ENCODE results near the gene ANKRD63. TPM values are rescaled to one million over a fixed set of nuclear protein-coding genes. Genes with fewer than 3 reads are reported as not detected.

Gene ANKRD63
- total RNA-seq, 1 experiment from 2014 or later = 0.72 TPM

DNA sequence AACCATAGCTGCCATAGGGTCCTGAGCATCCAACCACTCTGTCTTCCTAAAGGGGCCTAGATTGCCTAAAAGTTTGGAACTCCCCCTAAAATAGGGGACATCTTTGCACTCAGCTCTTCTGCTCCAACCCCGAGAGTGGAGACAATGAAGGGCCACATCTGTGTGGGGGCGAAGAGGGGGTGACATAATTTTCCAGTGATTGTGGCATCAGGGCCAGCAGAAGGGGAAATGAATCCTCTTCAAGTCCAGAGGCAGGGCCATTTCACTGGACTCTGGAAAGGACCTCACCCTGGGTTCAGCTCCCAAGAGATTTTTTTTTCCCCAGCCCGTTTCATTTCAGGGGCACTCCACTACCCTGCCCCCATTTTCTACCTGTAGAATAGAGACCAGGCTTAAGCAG is 4.6 kb upstream of the ANKRD63 start:
- Histone ChIP-seq H3K4me1 (ENCODE audit: control insufficient read depth, insufficient read depth, low read length) (peaks cover 16% of the 10 kb centered on the region; the same call in 1 of the 2 replicates), H3K9me3 (ENCODE audit: control insufficient read depth, insufficient read depth, low read depth, low read length) (no peaks in the 10 kb centered on the region), H3K4me3 (ENCODE audit: low read depth in 2 of 2, low read length in 2 of 2) (no peak overlapping the region), H3K27ac (ENCODE audit: low read length) (no peak overlapping the region), H3K27me3 (ENCODE audit: control insufficient read depth, insufficient read depth, low read length) (no peaks in the 10 kb centered on the region), H3K36me3 (ENCODE audit: control insufficient read depth, insufficient read depth, low read length) (no peaks in the 10 kb centered on the region)
- no TSS peak for BruUV-seq (replicated peaks)
- ChIA-PET POLR2A (no interaction called here), CTCF (no interaction called here)
- ATAC-seq (no peak), DNase-seq (ENCODE audit: low read depth, low spot score) (no peak)
- intact Hi-C loops (cut with micrococcal nuclease; ENCODE audit: unreplicated experiment) = no loop called here
- TF ChIP-seq, protein P1, sequence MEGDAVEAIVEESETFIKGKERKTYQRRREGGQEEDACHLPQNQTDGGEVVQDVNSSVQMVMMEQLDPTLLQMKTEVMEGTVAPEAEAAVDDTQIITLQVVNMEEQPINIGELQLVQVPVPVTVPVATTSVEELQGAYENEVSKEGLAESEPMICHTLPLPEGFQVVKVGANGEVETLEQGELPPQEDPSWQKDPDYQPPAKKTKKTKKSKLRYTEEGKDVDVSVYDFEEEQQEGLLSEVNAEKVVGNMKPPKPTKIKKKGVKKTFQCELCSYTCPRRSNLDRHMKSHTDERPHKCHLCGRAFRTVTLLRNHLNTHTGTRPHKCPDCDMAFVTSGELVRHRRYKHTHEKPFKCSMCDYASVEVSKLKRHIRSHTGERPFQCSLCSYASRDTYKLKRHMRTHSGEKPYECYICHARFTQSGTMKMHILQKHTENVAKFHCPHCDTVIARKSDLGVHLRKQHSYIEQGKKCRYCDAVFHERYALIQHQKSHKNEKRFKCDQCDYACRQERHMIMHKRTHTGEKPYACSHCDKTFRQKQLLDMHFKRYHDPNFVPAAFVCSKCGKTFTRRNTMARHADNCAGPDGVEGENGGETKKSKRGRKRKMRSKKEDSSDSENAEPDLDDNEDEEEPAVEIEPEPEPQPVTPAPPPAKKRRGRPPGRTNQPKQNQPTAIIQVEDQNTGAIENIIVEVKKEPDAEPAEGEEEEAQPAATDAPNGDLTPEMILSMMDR (IDR thresholded peaks at IDR 0.05) = no peak
- TF ChIP-seq SIN3A (IDR thresholded peaks at IDR 0.05; ENCODE audit: borderline replicate concordance, insufficient read depth, low read depth, low read length) (no peak), POLR2AphosphoS5 (IDR thresholded peaks at IDR 0.05; ENCODE audit: low read depth, low read length) (no peak), TCF7L2 (IDR thresholded peaks at IDR 0.05; ENCODE audit: low read depth, low read length) (no peak)
- TF ChIP-seq, protein P2, sequence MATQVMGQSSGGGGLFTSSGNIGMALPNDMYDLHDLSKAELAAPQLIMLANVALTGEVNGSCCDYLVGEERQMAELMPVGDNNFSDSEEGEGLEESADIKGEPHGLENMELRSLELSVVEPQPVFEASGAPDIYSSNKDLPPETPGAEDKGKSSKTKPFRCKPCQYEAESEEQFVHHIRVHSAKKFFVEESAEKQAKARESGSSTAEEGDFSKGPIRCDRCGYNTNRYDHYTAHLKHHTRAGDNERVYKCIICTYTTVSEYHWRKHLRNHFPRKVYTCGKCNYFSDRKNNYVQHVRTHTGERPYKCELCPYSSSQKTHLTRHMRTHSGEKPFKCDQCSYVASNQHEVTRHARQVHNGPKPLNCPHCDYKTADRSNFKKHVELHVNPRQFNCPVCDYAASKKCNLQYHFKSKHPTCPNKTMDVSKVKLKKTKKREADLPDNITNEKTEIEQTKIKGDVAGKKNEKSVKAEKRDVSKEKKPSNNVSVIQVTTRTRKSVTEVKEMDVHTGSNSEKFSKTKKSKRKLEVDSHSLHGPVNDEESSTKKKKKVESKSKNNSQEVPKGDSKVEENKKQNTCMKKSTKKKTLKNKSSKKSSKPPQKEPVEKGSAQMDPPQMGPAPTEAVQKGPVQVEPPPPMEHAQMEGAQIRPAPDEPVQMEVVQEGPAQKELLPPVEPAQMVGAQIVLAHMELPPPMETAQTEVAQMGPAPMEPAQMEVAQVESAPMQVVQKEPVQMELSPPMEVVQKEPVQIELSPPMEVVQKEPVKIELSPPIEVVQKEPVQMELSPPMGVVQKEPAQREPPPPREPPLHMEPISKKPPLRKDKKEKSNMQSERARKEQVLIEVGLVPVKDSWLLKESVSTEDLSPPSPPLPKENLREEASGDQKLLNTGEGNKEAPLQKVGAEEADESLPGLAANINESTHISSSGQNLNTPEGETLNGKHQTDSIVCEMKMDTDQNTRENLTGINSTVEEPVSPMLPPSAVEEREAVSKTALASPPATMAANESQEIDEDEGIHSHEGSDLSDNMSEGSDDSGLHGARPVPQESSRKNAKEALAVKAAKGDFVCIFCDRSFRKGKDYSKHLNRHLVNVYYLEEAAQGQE (IDR thresholded peaks at IDR 0.05; ENCODE audit: insufficient read depth in 1 of 2, low read depth in 2 of 2, low read length in 1 of 2) = no peak
- in situ Hi-C loops (cut with HindIII; ENCODE audit: low pct_unique_long_range_greater_than_20kb, low sequenced_read_pairs) = no loop called here

DNA sequence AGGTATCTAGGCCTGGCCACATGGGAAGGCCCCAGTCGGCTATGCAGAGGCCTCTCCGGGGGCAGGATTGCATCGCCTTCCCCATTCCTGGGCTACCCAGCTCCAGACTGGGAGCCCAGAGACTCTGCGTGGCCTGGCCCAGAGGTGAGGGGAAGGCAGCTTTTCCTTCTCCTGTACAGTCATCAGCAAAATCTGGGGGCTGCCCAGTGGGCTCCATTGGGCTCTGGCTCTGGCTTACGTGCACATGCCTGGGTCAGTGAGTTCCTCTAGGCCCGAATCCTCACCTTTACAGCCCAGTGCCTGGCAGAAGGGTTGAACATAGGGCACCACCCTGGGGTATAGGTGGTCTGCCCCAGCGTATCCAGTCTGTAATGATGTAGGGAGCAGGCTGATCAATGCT is 3.9 kb upstream of the ANKRD63 start:
- no TSS peak for BruUV-seq (replicated peaks)
- H3K36me3 ChIP-seq (ENCODE audit: control insufficient read depth, insufficient read depth, low read length) = no peaks in the 10 kb centered on the region
- ChIA-PET POLR2A (no interaction called here), CTCF (no interaction called here)
- peaks cover 16% of the 10 kb centered on the region; the same call in 1 of the 2 replicates for H3K4me1 ChIP-seq (ENCODE audit: control insufficient read depth, insufficient read depth, low read length)
- H3K27ac ChIP-seq (ENCODE audit: low read length) = no peak overlapping the region
- intact Hi-C loops (cut with micrococcal nuclease; ENCODE audit: unreplicated experiment) = no loop called here
- H3K9me3 ChIP-seq (ENCODE audit: control insufficient read depth, insufficient read depth, low read depth, low read length) = no peaks in the 10 kb centered on the region
- no peaks in the 10 kb centered on the region for H3K27me3 ChIP-seq (ENCODE audit: control insufficient read depth, insufficient read depth, low read length)
- no peak for TF ChIP-seq SIN3A (IDR thresholded peaks at IDR 0.05; ENCODE audit: borderline replicate concordance, insufficient read depth, low read depth, low read length)
- TF ChIP-seq, protein P2 (IDR thresholded peaks at IDR 0.05; ENCODE audit: insufficient read depth in 1 of 2, low read depth in 2 of 2, low read length in 1 of 2) = no peak
- TF ChIP-seq, protein P1 (IDR thresholded peaks at IDR 0.05) = no peak
- no peak for TF ChIP-seq POLR2AphosphoS5 (IDR thresholded peaks at IDR 0.05; ENCODE audit: low read depth, low read length)
- no peak for TF ChIP-seq TCF7L2 (IDR thresholded peaks at IDR 0.05; ENCODE audit: low read depth, low read length)
- in situ Hi-C loops (cut with HindIII; ENCODE audit: low pct_unique_long_range_greater_than_20kb, low sequenced_read_pairs) = no loop called here
- ATAC-seq (no peak), DNase-seq (ENCODE audit: low read depth, low spot score) (no peak)
- H3K4me3 ChIP-seq (ENCODE audit: low read depth in 2 of 2, low read length in 2 of 2) = no peak overlapping the region
